ENCODE data around the gene GYG2. TPM values are rescaled to one million over a fixed set of nuclear protein-coding genes. Genes with fewer than 3 reads are reported as not detected.
A peak's percentile ranks its signal among the peaks of the same experiment; 100 is the strongest.

GYG2 gene
- total and polyA plus RNA-seq, 2 of the 8 experiments (the other 6 are each of a cell fraction or from before 2014, with no cell fraction given), result 52.8 to 65.3 TPM

GRCh38 chrX:2903366-2903765 is 74.6 kb downstream of the GYG2 start (continued):
- TF ChIP-seq CTCF (IDR thresholded peaks at IDR 0.05; ENCODE audit: control extremely low read depth in 1 of 3, insufficient read depth in 1 of 3, low read depth in 1 of 3, low read length in 3 of 3) (peak in 1 of 3 experiments; percentile 38; a peak in 1 of 4 replicates), JUND (IDR thresholded peaks at IDR 0.05; ENCODE audit: low read length) (no peak), ATF2 (IDR thresholded peaks at IDR 0.05; ENCODE audit: low read length) (no peak), RAD21 (IDR thresholded peaks at IDR 0.05 in 1 of 2, conservative IDR thresholded peaks at IDR 0.05 in 1 of 2; ENCODE audit: low read depth in 2 of 2, low read length in 2 of 2) (peak in 1 of 2 experiments; percentile 17; a peak in 1 of 4 replicates), EZH2 (IDR thresholded peaks at IDR 0.05; ENCODE audit: low read depth, low read length, severe bottlenecking) (no peak), TCF12 (IDR thresholded peaks at IDR 0.05; ENCODE audit: low read depth, low read length) (no peak), POLR2A (IDR thresholded peaks at IDR 0.05; ENCODE audit: control extremely low read depth in 1 of 2, low read depth in 2 of 2, low read length in 2 of 2) (no peak), SRF (IDR thresholded peaks at IDR 0.05; ENCODE audit: low read depth, low read length) (no peak), CHD2 (IDR thresholded peaks at IDR 0.05; ENCODE audit: low read length) (no peak), TEAD4 (IDR thresholded peaks at IDR 0.05; ENCODE audit: low read depth, low read length) (no peak), YY1 (IDR thresholded peaks at IDR 0.05; ENCODE audit: low read depth, low read length) (0 out of 2 replicates have a peak, but pooled peaks have one; percentile 17), BCL11A (IDR thresholded peaks at IDR 0.05; ENCODE audit: low read depth in 2 of 2, low read length in 2 of 2) (no peak), TAF7 (optimal IDR thresholded peaks at IDR 0.05; ENCODE audit: borderline replicate concordance, low read depth, low read length) (no peak)
